Transverse colon (tissue), 4 donors: Measurements from ENCODE around the gene TSPYL6. TPM values are rescaled to one million over a fixed set of nuclear protein-coding genes. Genes with fewer than 3 reads are reported as not detected.

ENCODE experiments used
- DNase-seq: peaks from one replicate; pipeline ENCODE4 v3.0.0-alpha.2; 2019
- H3K27ac ChIP-seq, 4 donors: fragments of 200-600 bp; sonication (generic); 2 replicates each; pipeline ENCODE4 v1.5.1; 2016 to 2018; ENCODE audit warnings: inconsistent platforms in 4 of 4
- H3K27me3 ChIP-seq: fragments of 200-600 bp; sonication (generic); 2 replicates; pipeline ENCODE4 v1.5.1; 2017; ENCODE audit warnings: inconsistent platforms
- H3K36me3 ChIP-seq, 4 donors: fragments of 200-600 bp; sonication (generic); 2 replicates each; pipeline ENCODE4 v1.5.1; 2017 to 2019; ENCODE audit warnings: inconsistent platforms in 4 of 4
- H3K4me1 ChIP-seq, 4 donors: fragments of 200-600 bp; sonication (generic); 2 replicates each; pipeline ENCODE4 v1.5.1; 2017 to 2020; ENCODE audit warnings: inconsistent platforms in 4 of 4
- H3K4me3 ChIP-seq, 4 donors: fragments of 200-600 bp; sonication (generic); 1 replicate in 1 of 4; 2 replicates in 3 of 4; pipeline versions ENCODE4 v1.5.1 to v1.6.1; 2017 to 2019; ENCODE audit warnings: inconsistent platforms in 4 of 4
- H3K9me3 ChIP-seq, 2 donors: fragments of 200-600 bp; sonication (generic); 2 replicates each; pipeline ENCODE4 v1.5.1; 2017 to 2019; ENCODE audit warnings: inconsistent platforms in 2 of 2
- EP300 ChIP-seq: sonication (generic); formaldehyde crosslinking; IDR thresholded peaks from one replicate; pipeline ENCODE4 v1.6.1; 2017; ENCODE audit warnings: antibody characterized with exemption, low read depth
- POLR2A ChIP-seq: fragments of 450-650 bp; IDR thresholded peaks from one replicate; pipeline ENCODE4 v1.6.1; 2016; ENCODE audit warnings: antibody characterized with exemption, mild to moderate bottlenecking, moderate library complexity
- POLR2AphosphoS5 ChIP-seq, 3 donors: sonication (generic); formaldehyde crosslinking; IDR thresholded peaks; one replicate each; pipeline ENCODE4 v1.6.1; 2016; ENCODE audit warnings: antibody characterized with exemption in 3 of 3
- WGBS, 2 donors: methylation state at CpG; one replicate each; pipeline ENCODE4 v1.1.5; 2018; ENCODE audit warnings: low coverage in 1 of 2; 5-methylcytosine and 5-hydroxymethylcytosine counted together
- in situ Hi-C, 4 donors: fragments of 200-750 bp; cut with MboI; loops; one replicate each; pipeline versions ENCODE4 v1.15.0 to v1.15.1; 2017; ENCODE audit warnings: low sequenced_read_pairs in 3 of 4, low pct_ligation_motif_present in 1 of 4, low pct_unique_long_range_greater_than_20kb in 1 of 4
- intact Hi-C: fragments of 100-400 bp; cut with DNase I; formaldehyde crosslinking; loops from one replicate; pipeline ENCODE4 v1.15.1; 2023; ENCODE audit warnings: low total_unique reads
- total RNA-seq, 4 donors: library from RNA; depleted of rRNA; stranded (reverse); fragments of >200 nt; gene quantifications; one replicate each; pipeline ENCODE4 v1.1.0, GENCODE V29; 2016
- TF ChIP-seq, protein P1 (sequence below), 5 experiments: fragments of 200-600 bp in 3 of 5; fragments of 450-650 bp in 2 of 5; sonication (generic) in 3 of 5; IDR thresholded peaks; 1 replicate in 2 of 5; 2 replicates in 3 of 5; pipeline ENCODE4 v1.5.1; 2016 to 2017; ENCODE audit warnings: antibody characterized with exemption in 5 of 5, inconsistent platforms in 3 of 5, mild to moderate bottlenecking in 2 of 5, moderate library complexity in 1 of 5

Gene TSPYL6
- total RNA-seq, 4 donors from 2014 or later, result not detected

DNA sequence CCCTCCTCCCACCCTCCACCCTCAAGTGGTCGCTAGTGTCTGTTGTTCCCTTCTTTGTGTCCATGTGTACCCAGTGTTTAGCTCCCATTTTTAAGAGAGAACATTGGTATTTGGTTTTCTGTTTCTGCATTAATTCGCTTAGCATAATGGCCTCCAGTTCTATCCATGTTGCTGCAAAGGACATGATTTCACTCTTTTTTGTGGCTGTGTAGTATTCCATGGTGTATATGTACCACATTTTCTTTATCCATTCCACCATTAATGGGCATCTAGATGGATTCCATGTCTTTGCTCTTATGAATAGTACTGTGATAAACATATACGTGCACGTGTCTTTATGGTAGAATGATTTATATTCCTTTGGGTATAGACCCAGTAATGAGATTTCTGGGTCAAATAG lies 42.9 kb downstream of the TSPYL6 start:
- TF ChIP-seq, protein P1, sequence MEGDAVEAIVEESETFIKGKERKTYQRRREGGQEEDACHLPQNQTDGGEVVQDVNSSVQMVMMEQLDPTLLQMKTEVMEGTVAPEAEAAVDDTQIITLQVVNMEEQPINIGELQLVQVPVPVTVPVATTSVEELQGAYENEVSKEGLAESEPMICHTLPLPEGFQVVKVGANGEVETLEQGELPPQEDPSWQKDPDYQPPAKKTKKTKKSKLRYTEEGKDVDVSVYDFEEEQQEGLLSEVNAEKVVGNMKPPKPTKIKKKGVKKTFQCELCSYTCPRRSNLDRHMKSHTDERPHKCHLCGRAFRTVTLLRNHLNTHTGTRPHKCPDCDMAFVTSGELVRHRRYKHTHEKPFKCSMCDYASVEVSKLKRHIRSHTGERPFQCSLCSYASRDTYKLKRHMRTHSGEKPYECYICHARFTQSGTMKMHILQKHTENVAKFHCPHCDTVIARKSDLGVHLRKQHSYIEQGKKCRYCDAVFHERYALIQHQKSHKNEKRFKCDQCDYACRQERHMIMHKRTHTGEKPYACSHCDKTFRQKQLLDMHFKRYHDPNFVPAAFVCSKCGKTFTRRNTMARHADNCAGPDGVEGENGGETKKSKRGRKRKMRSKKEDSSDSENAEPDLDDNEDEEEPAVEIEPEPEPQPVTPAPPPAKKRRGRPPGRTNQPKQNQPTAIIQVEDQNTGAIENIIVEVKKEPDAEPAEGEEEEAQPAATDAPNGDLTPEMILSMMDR (IDR thresholded peaks at IDR 0.05), result no peak
- TF ChIP-seq EP300, result no peak
- no peak for TF ChIP-seq POLR2AphosphoS5 (IDR thresholded peaks at IDR 0.05)
- no peak for TF ChIP-seq POLR2A
- intact Hi-C loops (no loop called here), in situ Hi-C loops (no loop called here)
- no peak overlapping the region for H3K27ac ChIP-seq
- H3K36me3 ChIP-seq, result no peaks in the 10 kb centered on the region
- WGBS, 2 donors, result 88 to 95% methylated on average over 4 of the region's 4 CpGs
- DNase-seq, result no peak
- H3K4me1 ChIP-seq, result peaks cover 0 to 6% (median 0%) of the 10 kb centered on the region in 4 donors
- H3K4me3 ChIP-seq, result no peak overlapping the region
- no peaks in the 10 kb centered on the region for H3K27me3 ChIP-seq
- no peaks in the 10 kb centered on the region for H3K9me3 ChIP-seq

DNA sequence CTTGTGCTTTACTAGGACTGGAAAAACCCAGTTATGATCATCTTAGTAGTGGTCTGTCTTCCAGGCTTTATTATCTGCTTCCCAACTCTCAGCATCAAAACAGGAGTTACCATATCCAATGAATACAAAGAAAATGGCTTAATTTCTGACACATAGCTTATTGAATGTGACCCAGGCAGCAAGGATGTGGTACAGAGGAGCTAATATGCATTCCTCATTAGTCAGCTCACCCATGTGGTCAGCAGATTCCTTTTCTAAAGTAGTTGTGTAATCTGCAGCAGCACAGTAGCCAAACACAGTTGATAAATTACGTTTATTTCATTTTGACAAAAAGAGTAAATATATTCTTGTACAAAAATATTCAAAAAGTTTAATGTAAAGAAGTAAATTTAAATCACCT lies 43.6 kb downstream of the TSPYL6 start:
- DNase-seq, result no peak
- no peaks in the 10 kb centered on the region for H3K9me3 ChIP-seq
- H3K27me3 ChIP-seq, result no peaks in the 10 kb centered on the region
- peaks cover 0 to 6% (median 0%) of the 10 kb centered on the region in 4 donors for H3K4me1 ChIP-seq
- TF ChIP-seq EP300 (no peak), POLR2AphosphoS5 (IDR thresholded peaks at IDR 0.05) (peak in 1 of 3 donors; percentile 25)
- TF ChIP-seq, protein P1 (IDR thresholded peaks at IDR 0.05), result no peak
- 45 to 53% methylated on average over 1 of the region's 1 CpG for WGBS, 2 donors
- in situ Hi-C loops, result no loop called here
- H3K4me3 ChIP-seq, result no peak overlapping the region
- no peaks in the 10 kb centered on the region for H3K36me3 ChIP-seq
- intact Hi-C loops, result no loop called here
- no peak overlapping the region for H3K27ac ChIP-seq

- intact Hi-C loops, result no loop called here
- H3K4me1 ChIP-seq, result peaks cover 0 to 6% (median 0%) of the 10 kb centered on the region in 4 donors
- H3K27ac ChIP-seq, result no peak overlapping the region
- no peak overlapping the region for H3K4me3 ChIP-seq
- no peak for DNase-seq
- no peaks in the 10 kb centered on the region for H3K9me3 ChIP-seq
- H3K36me3 ChIP-seq, result no peaks in the 10 kb centered on the region
- in situ Hi-C loops, result no loop called here
- TF ChIP-seq, protein P1 (IDR thresholded peaks at IDR 0.05), result no peak
- no peak for TF ChIP-seq POLR2A
- TF ChIP-seq EP300, result no peak
- no peak for TF ChIP-seq POLR2AphosphoS5 (IDR thresholded peaks at IDR 0.05)
- no peaks in the 10 kb centered on the region for H3K27me3 ChIP-seq
- 93 to 96% methylated on average over 3 of the region's 3 CpGs for WGBS, 2 donors
Measured at GRCh38 chr2:54209379-54209778, 46.6 kb downstream of the TSPYL6 start.

- 71 to 78% methylated on average over 1 of the region's 1 CpG for WGBS, 2 donors
- Histone ChIP-seq H3K27ac (peak overlapping the region in 2 of 4 donors; percentile 15 to 18), H3K27me3 (no peaks in the 10 kb centered on the region), H3K36me3 (no peaks in the 10 kb centered on the region), H3K9me3 (no peaks in the 10 kb centered on the region), H3K4me1 (peaks cover 0 to 6% (median 0%) of the 10 kb centered on the region in 4 donors), H3K4me3 (no peak overlapping the region)
- intact Hi-C loops, result no loop called here
- in situ Hi-C loops, result no loop called here
- no peak for DNase-seq
- TF ChIP-seq EP300 (no peak), POLR2AphosphoS5 (IDR thresholded peaks at IDR 0.05) (no peak), POLR2A (no peak)
- TF ChIP-seq, protein P1 (IDR thresholded peaks at IDR 0.05), result no peak
Measured at GRCh38 chr2:54208364-54209240, 47.4 kb downstream of the TSPYL6 start.
